ENCODE results near the gene CFLAR.
"Not testable (repeated sequence)": the region's sequence is repeated elsewhere in the genome, so short reads cannot be mapped to it uniquely, and the experiment has no call there.

Gene CFLAR

GRCh38 chr2:201167546-201167945 is 51.6 kb downstream of the CFLAR start:
- TF ChIP-seq CTCF (conservative IDR thresholded peaks at IDR 0.05) = no peak
- no peak overlapping the region for H3K27ac ChIP-seq

- not testable (repeated sequence) for H3K27ac ChIP-seq
Measured at GRCh38 chr2:201168496-201168895, 52.5 kb downstream of the CFLAR start.

GRCh38 chr2:201171259-201171814 is 55.4 kb downstream of the CFLAR start:
- H3K27ac ChIP-seq = no peak overlapping the region
- no peak for TF ChIP-seq CTCF (conservative IDR thresholded peaks at IDR 0.05)

DNA sequence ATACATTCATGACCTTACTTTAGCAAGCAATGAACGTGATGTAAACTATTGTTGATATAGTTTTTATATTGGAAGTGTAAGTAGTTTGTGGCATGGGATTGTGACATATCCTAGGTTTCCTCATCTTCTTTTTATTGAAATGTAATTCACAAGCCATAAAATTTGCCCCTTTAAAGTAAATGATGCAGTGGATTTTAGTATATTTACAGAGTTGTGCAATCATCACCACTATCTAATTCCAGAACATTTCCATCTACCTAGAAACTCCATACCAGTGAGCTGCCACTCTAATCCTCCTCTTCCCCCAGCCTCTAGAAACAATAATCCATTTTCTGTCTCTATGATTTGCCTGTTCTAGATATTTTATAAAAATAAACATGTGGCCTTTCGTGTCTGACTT is 56.3 kb downstream of the CFLAR start:
- TF ChIP-seq CTCF (conservative IDR thresholded peaks at IDR 0.05) = no peak

DNA sequence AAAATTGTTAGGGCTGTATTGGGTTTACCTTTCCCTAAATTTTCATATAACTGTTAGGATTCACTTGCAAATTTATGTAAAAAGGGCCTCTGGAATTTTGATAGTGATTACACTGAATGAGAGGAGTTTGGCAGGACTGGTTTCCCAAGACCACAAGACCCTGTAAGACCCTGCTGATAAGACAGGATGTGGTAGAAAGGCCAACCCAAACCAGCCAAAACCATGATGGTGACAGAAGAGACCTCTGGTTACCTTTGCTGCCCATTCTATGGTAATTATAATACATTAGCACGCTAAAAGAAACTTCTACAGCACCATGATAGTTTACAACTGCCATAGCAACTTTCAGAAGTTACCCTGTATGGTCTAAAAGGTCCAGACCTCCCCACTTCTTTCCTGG is 58.7 kb downstream of the CFLAR start:
- TF ChIP-seq CTCF (conservative IDR thresholded peaks at IDR 0.05) = no peak
- H3K27ac ChIP-seq = no peak overlapping the region

More for the DNA sequence above, 56.3 kb downstream of the CFLAR start:
- H3K27ac ChIP-seq = no peak overlapping the region

GRCh38 chr2:201176081-201176481 is 60.1 kb downstream of the CFLAR start:
- no peak overlapping the region for H3K27ac ChIP-seq
- no peak for TF ChIP-seq CTCF (conservative IDR thresholded peaks at IDR 0.05)

DNA sequence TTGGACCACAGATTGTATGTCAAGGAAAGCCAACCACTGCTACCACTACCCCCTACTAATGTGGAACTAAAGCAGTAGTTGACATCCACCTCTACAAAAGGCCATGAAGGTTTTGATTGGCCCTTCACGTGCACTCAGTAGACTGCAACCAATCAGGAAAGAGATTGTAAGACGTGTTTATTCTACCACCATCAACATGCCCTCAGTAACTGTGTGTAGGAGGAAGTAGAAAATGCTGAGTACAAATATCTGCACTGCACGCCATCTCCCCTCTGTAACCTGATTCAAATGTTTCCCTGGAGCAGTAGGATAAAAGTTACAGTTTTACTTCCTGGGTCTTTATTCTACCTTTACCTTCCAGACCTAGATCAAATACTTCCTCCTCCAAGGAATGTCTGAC is 64.0 kb downstream of the CFLAR start:
- H3K27ac ChIP-seq = no peak overlapping the region
- TF ChIP-seq CTCF (conservative IDR thresholded peaks at IDR 0.05) = no peak

DNA sequence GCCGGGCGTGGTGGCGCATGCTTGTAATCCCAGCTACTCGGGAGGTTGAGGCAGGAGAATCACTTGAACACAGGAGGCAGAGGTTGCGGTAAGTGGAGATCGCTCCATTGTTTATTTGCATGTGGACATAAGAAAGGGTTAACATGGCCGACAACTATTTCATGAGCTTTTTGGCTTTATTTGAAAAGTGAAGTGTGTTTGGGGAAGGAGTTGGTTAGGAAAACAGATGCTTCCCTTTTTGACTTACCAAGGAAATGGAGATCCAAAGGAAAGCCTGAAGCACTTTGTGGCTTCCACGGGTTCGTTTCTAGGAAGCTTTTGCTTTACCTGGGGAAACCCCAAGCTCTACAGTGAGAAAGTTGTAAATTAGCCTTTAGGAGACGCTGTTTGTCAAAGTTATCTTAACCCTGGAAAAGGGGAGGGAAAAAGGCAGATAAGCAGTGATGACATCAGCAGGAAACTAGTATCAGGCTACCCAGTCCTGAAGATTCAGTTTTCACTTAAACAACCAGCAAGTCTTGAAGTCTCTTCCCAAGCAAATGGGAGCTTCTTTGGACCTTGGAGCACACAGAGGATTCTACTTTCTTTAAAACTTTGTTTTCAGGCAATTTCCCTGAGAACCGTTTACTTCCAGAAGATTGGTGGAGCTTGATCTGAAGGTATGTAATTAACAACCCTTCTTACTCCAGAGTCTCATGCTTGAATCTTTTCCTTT is 66.8 kb downstream of the CFLAR start, which contains the start of gene CASP10:
CASP10 (plus strand) TSS at position 492 of the 715 bp plus-strand sequence. CDS start 2,637 bp downstream, outside the sequence.
- TF ChIP-seq CTCF (conservative IDR thresholded peaks at IDR 0.05) = peak; percentile 51
- H3K27ac ChIP-seq = no peak within 1 kb of the TSS
